Endothelial cell of umbilical vein (primary cell): ENCODE measurements around the gene MCU. TPM values are rescaled to one million over a fixed set of nuclear protein-coding genes. Genes with fewer than 3 reads are reported as not detected.
A peak's percentile ranks its signal among the peaks of the same experiment; 100 is the strongest.
"Not testable (repeated sequence)": the region's sequence is repeated elsewhere in the genome, so short reads cannot be mapped to it uniquely, and the experiment has no call there.

Source experiments
- BruUV-seq: library from RNA; stranded (reverse); fragments of 400-500 nt; replicated peaks from 2 replicates; lab custom pipeline; 2021; lab: Mats Ljungman, UMichigan
- CTCF ChIA-PET: fragments of 300-600, 350-600 bp; sonication (Branson Sonifier 250); formaldehyde crosslinking; loops from one replicate; lab custom pipeline; 2021; ENCODE audit warnings: antibody characterized with exemption, inconsistent platforms; lab: Charles Lee
- POLR2A ChIA-PET: fragments of 300-600, 350-600 bp; sonication (Branson Sonifier 250); formaldehyde crosslinking; loops from one replicate; lab custom pipeline; 2021; ENCODE audit warnings: antibody characterized with exemption, inconsistent platforms; lab: Charles Lee
- DNase-seq: peaks from one replicate; pipeline ENCODE4 v3.0.0-alpha.2; 2011; ENCODE audit warnings: low read depth, low spot score
- FAIRE-seq: peaks from 2 replicates; lab custom pipeline; 2011; peaks lifted over from hg19 to GRCh38; lab: Jason Lieb, UNC
- H2AFZ ChIP-seq: 2 replicates; pipeline ENCODE4 v1.6.0; 2012; ENCODE audit warnings: low read depth, low read length, control low read depth, inconsistent platforms
- H3K27ac ChIP-seq: 2 replicates; pipeline ENCODE4 v1.5.1; 2011; ENCODE audit warnings: low read depth, mild to moderate bottlenecking, control low read depth, low read length, moderate library complexity; ENCODE audit not compliant: insufficient read depth
- H3K27me3 ChIP-seq, 2 experiments: 2 replicates each; pipeline versions ENCODE4 v1.6.0 to v1.6.1; 2011; ENCODE audit warnings: low read length in 2 of 2, mixed read lengths in 1 of 2; ENCODE audit not compliant: control insufficient read depth in 2 of 2, insufficient read depth in 2 of 2
- H3K36me3 ChIP-seq, 2 experiments: 2 replicates in 1 of 2; 3 replicates in 1 of 2; pipeline ENCODE4 v1.5.1; 2011; ENCODE audit warnings: low read length in 2 of 2, mild to moderate bottlenecking in 1 of 2, moderate library complexity in 1 of 2; ENCODE audit not compliant: control insufficient read depth in 2 of 2, insufficient read depth in 2 of 2; ENCODE audit errors: extremely low read depth in 1 of 2
- H3K4me1 ChIP-seq: 3 replicates; pipeline ENCODE4 v1.5.1; 2011; ENCODE audit warnings: mild to moderate bottlenecking, low read length; ENCODE audit not compliant: control insufficient read depth, insufficient read depth; ENCODE audit errors: extremely low read depth
- H3K4me2 ChIP-seq: 2 replicates; pipeline ENCODE4 v1.6.1; 2011; ENCODE audit warnings: low read length, control low read depth, mixed read lengths; ENCODE audit not compliant: insufficient read depth
- H3K4me3 ChIP-seq, 3 experiments: fragments of 200-600 bp in 1 of 3; sonication (generic), shearing (Covaris generic) in 1 of 3; replicated peaks in 1 of 3; 2 replicates each; pipeline ENCODE4 v1.5.1; 2011 to 2016; ENCODE audit warnings: control low read depth in 3 of 3, low read length in 3 of 3, mild to moderate bottlenecking in 2 of 3, inconsistent platforms in 1 of 3, low read depth in 1 of 3, moderate library complexity in 1 of 3; ENCODE audit not compliant: insufficient read depth in 1 of 3
- H3K79me2 ChIP-seq: 2 replicates; pipeline ENCODE4 v1.6.0; 2012; ENCODE audit warnings: low read length, inconsistent platforms; ENCODE audit not compliant: control insufficient read depth, insufficient read depth
- H3K9ac ChIP-seq: replicated peaks from 2 replicates; pipeline ENCODE3; 2011; ENCODE audit warnings: low read length, control low read depth; ENCODE audit not compliant: insufficient read depth; ENCODE audit errors: extremely low read depth
- H3K9me1 ChIP-seq: replicated peaks from 3 replicates; pipeline ENCODE4 v1.6.0; 2011; ENCODE audit warnings: mild to moderate bottlenecking, low read length; ENCODE audit not compliant: control insufficient read depth, insufficient read depth; ENCODE audit errors: extremely low read depth
- H3K9me3 ChIP-seq: replicated peaks from 2 replicates; pipeline ENCODE4 v1.5.1; 2012; ENCODE audit warnings: low read length, inconsistent platforms; ENCODE audit not compliant: control insufficient read depth, insufficient read depth
- H4K20me1 ChIP-seq: replicated peaks from 2 replicates; pipeline ENCODE3; 2011; ENCODE audit warnings: mild to moderate bottlenecking, low read length; ENCODE audit not compliant: control insufficient read depth, insufficient read depth; ENCODE audit errors: extremely low read depth
- CTCF ChIP-seq, 2 donors: IDR thresholded peaks; 1 replicate in 1 of 2; 2 replicates in 1 of 2; pipeline ENCODE4 v1.5.1; 2011; ENCODE audit warnings: low read length in 2 of 2, mild to moderate bottlenecking in 2 of 2, moderate library complexity in 2 of 2, control low read depth in 1 of 2, inconsistent platforms in 1 of 2, low read depth in 1 of 2; ENCODE audit not compliant: insufficient read depth in 1 of 2; ENCODE audit errors: extremely low read depth in 1 of 2
- EZH2 ChIP-seq: IDR thresholded peaks from 2 replicates; pipeline ENCODE4 v1.6.1; 2012; ENCODE audit warnings: borderline replicate concordance, low read depth, mild to moderate bottlenecking, moderate library complexity, low read length, inconsistent platforms; ENCODE audit not compliant: severe bottlenecking
- FOS ChIP-seq: IDR thresholded peaks from 2 replicates; pipeline ENCODE4 v1.6.1; 2011; ENCODE audit warnings: mild to moderate bottlenecking, low read length, moderate library complexity, borderline replicate concordance; ENCODE audit not compliant: insufficient read depth
- GATA2 ChIP-seq: IDR thresholded peaks from 2 replicates; pipeline ENCODE4 v1.7.0; 2011; ENCODE audit warnings: low read depth, mild to moderate bottlenecking, moderate library complexity, mixed read lengths, low read length; ENCODE audit not compliant: insufficient read length, insufficient read depth
- JUN ChIP-seq: IDR thresholded peaks from 2 replicates; pipeline ENCODE4 v1.6.1; 2011; ENCODE audit warnings: borderline replicate concordance, low read depth; ENCODE audit not compliant: insufficient read length, insufficient read depth
- MYC ChIP-seq: IDR thresholded peaks from one replicate; pipeline ENCODE4 v1.6.1; 2011; ENCODE audit warnings: mild to moderate bottlenecking, low read depth, low read length
- POLR2A ChIP-seq: IDR thresholded peaks from 2 replicates; pipeline ENCODE4 v1.6.1; 2012; ENCODE audit warnings: low read depth, mild to moderate bottlenecking, control low read depth, low read length
- POLR2AphosphoS5 ChIP-seq: IDR thresholded peaks from 2 replicates; pipeline ENCODE4 v1.6.1; 2012; ENCODE audit warnings: low read depth, mild to moderate bottlenecking, control low read depth, low read length, moderate library complexity; ENCODE audit not compliant: insufficient read depth
- dilution Hi-C: fragments of 300-500 bp; cut with MboI; formaldehyde crosslinking; loops from one replicate; pipeline ENCODE4 v1.15.0; 2019; ENCODE audit warnings: low sequenced_read_pairs; ENCODE audit not compliant: extremely low pct_ligation_motif_present
- intact Hi-C: fragments of 100-400 bp; cut with micrococcal nuclease; formaldehyde crosslinking; loops from one replicate; pipeline ENCODE4 v1.10.0; 2022
- polyA plus RNA-seq, 4 experiments: library from polyadenylated mRNA; depleted of rRNA in 3 of 4; stranded (reverse) in 3 of 4; unstranded in 1 of 4; fragments of >200 nt; gene quantifications; 2 replicates each; pipeline versions ENCODE4 v1.2.1 to v1.2.3, GENCODE V29; 2011 to 2012; ENCODE audit warnings: missing spikeins in 1 of 4
- total RNA-seq: library from RNA; stranded (reverse); gene quantifications from 2 replicates; pipeline ENCODE4 v1.2.3, GENCODE V29; 2021
- TF ChIP-seq, protein P1 (sequence below): IDR thresholded peaks from 2 replicates; pipeline ENCODE4 v1.6.1; 2011; ENCODE audit not compliant: insufficient read depth, insufficient read length

Gene MCU
- total and polyA plus RNA-seq, 2 donors (not counting 3 experiments of a cell fraction or from before 2014, with no cell fraction given) = 25.2 to 37.2 TPM

DNA sequence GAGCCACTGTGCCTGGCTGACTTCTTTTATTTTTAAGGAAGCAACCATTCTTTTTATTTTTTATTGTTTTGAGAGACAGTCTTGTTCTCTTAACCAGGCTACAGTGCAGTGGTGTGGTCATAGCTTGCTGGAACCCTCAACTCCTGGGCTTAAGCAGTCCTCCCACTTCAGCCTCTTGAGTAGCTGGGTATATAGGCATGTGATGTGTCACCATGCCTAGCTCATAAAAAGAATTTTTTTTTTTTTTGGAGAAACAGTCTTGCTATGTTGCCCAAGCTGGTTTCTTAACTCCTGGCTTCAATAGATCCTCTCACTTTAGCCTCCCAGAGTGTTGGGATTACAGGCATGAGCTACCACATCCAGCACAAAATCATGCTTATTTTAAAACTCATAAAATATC, 5.8 kb downstream of the MCU start:
- Histone ChIP-seq H3K4me3 (no peak overlapping the region), H3K27me3 (no peaks in the 10 kb centered on the region), H3K36me3 (no peaks in the 10 kb centered on the region), H3K4me1 (peaks cover 22% of the 10 kb centered on the region), H3K9me3 (no peaks in the 10 kb centered on the region), H3K79me2 (peaks cover 60% of the 10 kb centered on the region), H2AFZ (no peak overlapping the region), H3K9ac (no peak overlapping the region), H3K4me2 (no peak overlapping the region), H3K9me1 (no peaks in the 10 kb centered on the region), H4K20me1 (peaks cover 4% of the 10 kb centered on the region), H3K27ac (no peak overlapping the region)
- POLR2A ChIA-PET = no interaction called here
- no peak for DNase-seq
- intact Hi-C loops = no loop called here
- TF ChIP-seq MYC = no peak
- TF ChIP-seq EZH2 = no peak
- TF ChIP-seq JUN = no peak
- TF ChIP-seq, protein P1, sequence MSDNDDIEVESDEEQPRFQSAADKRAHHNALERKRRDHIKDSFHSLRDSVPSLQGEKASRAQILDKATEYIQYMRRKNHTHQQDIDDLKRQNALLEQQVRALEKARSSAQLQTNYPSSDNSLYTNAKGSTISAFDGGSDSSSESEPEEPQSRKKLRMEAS = no peak
- no peak for TF ChIP-seq POLR2A
- no peak for TF ChIP-seq POLR2AphosphoS5
- TF ChIP-seq FOS = no peak
- TF ChIP-seq CTCF (IDR thresholded peaks at IDR 0.05; ENCODE audit: extremely low read depth in 1 of 2, insufficient read depth in 1 of 2, low read depth in 1 of 2, low read length in 2 of 2) = no peak
- TF ChIP-seq GATA2 = no peak
- CTCF ChIA-PET = interaction anchor here (1.5 to 10.1 kb wide), 2 partner anchors 96 to 136 kb away, joined by 4 to 133 read pairs; no protein-coding TSS in a partner anchor
- BruUV-seq = no TSS peak
- peak; percentile 59 for FAIRE-seq
- dilution Hi-C loops = loop anchor here (10.0 kb wide), 1 partner anchor 173 kb away; no protein-coding TSS in a partner anchor

GRCh38 chr10:72702465-72702864, 10.5 kb downstream of the MCU start:
- H3K36me3 ChIP-seq, dilution Hi-C loops, H3K9me3 ChIP-seq, POLR2A ChIA-PET, H3K27me3 ChIP-seq, H3K4me1 ChIP-seq, H2AFZ ChIP-seq, H3K9me1 ChIP-seq, H3K9ac ChIP-seq, H4K20me1 ChIP-seq, H3K27ac ChIP-seq, H3K4me2 ChIP-seq, FAIRE-seq, BruUV-seq, intact Hi-C loops, H3K4me3 ChIP-seq, DNase-seq: not testable (repeated sequence)
- CTCF ChIA-PET = interaction anchor here (0.7 to 1.6 kb wide), 3 partner anchors 9 to 131 kb away, joined by 3 to 14 read pairs (median 4); no protein-coding TSS in a partner anchor
- H3K79me2 ChIP-seq = peaks cover 29% of the 10 kb centered on the region
